ENCODE measurements around the gene NUS1.
"Not testable (repeated sequence)": the region's sequence is repeated elsewhere in the genome, so short reads cannot be mapped to it uniquely, and the experiment has no call there.

The NUS1 gene

GRCh38 chr6:117728626-117729025 lies 53.4 kb downstream of the NUS1 start:
- H3K4me3 ChIP-seq (ENCODE audit: low read depth in 1 of 2, low read length in 1 of 2), result no peak overlapping the region
- no peak for TF ChIP-seq CTCF (IDR thresholded peaks at IDR 0.05)
- H3K27me3 ChIP-seq, result no peaks in the 10 kb centered on the region
- no peak overlapping the region for H3K27ac ChIP-seq
- H3K4me1 ChIP-seq (ENCODE audit: control insufficient read depth in 1 of 2, insufficient read depth in 1 of 2, low read depth in 1 of 2, low read length in 1 of 2), result no peaks in the 10 kb centered on the region
- no peaks in the 10 kb centered on the region for H3K36me3 ChIP-seq
- H3K9me3 ChIP-seq, result no peaks in the 10 kb centered on the region

- no peak for TF ChIP-seq CTCF (IDR thresholded peaks at IDR 0.05)
- Histone ChIP-seq H3K27me3 (no peaks in the 10 kb centered on the region), H3K4me1 (ENCODE audit: control insufficient read depth in 1 of 2, insufficient read depth in 1 of 2, low read depth in 1 of 2, low read length in 1 of 2) (no peaks in the 10 kb centered on the region), H3K4me3 (ENCODE audit: low read depth in 1 of 2, low read length in 1 of 2) (no peak overlapping the region), H3K36me3 (no peaks in the 10 kb centered on the region), H3K27ac (no peak overlapping the region), H3K9me3 (no peaks in the 10 kb centered on the region)
Measured at GRCh38 chr6:117729613-117730012, 54.3 kb downstream of the NUS1 start.

GRCh38 chr6:117733341-117733740 lies 58.1 kb downstream of the NUS1 start:
- TF ChIP-seq CTCF (IDR thresholded peaks at IDR 0.05), result no peak
- Histone ChIP-seq H3K4me3 (ENCODE audit: low read depth in 1 of 2, low read length in 1 of 2) (no peak overlapping the region), H3K36me3 (no peaks in the 10 kb centered on the region), H3K27ac (no peak overlapping the region), H3K9me3 (no peaks in the 10 kb centered on the region), H3K27me3 (no peaks in the 10 kb centered on the region), H3K4me1 (ENCODE audit: control insufficient read depth in 1 of 2, insufficient read depth in 1 of 2, low read depth in 1 of 2, low read length in 1 of 2) (no peaks in the 10 kb centered on the region)

GRCh38 chr6:117739869-117740268 lies 64.6 kb downstream of the NUS1 start:
- Histone ChIP-seq H3K27ac (no peak overlapping the region), H3K4me1 (ENCODE audit: control insufficient read depth in 1 of 2, insufficient read depth in 1 of 2, low read depth in 1 of 2, low read length in 1 of 2) (no peaks in the 10 kb centered on the region), H3K36me3 (no peaks in the 10 kb centered on the region), H3K4me3 (ENCODE audit: low read depth in 1 of 2, low read length in 1 of 2) (no peak overlapping the region), H3K27me3 (no peaks in the 10 kb centered on the region), H3K9me3 (no peaks in the 10 kb centered on the region)
- no peak for TF ChIP-seq CTCF (IDR thresholded peaks at IDR 0.05)

- H3K27ac ChIP-seq, result no peak overlapping the region
- no peaks in the 10 kb centered on the region for H3K36me3 ChIP-seq
- no peak for TF ChIP-seq CTCF (IDR thresholded peaks at IDR 0.05)
- no peaks in the 10 kb centered on the region for H3K4me1 ChIP-seq (ENCODE audit: control insufficient read depth in 1 of 2, insufficient read depth in 1 of 2, low read depth in 1 of 2, low read length in 1 of 2)
- H3K4me3 ChIP-seq (ENCODE audit: low read depth in 1 of 2, low read length in 1 of 2), result no peak overlapping the region
- no peaks in the 10 kb centered on the region for H3K27me3 ChIP-seq
- H3K9me3 ChIP-seq, result no peaks in the 10 kb centered on the region
Measured at GRCh38 chr6:117740605-117741004, 65.3 kb downstream of the NUS1 start.

GRCh38 chr6:117750675-117751074 lies 75.4 kb downstream of the NUS1 start:
- not testable (repeated sequence) for H3K27ac ChIP-seq; H3K36me3 ChIP-seq; H3K27me3 ChIP-seq; H3K4me1 ChIP-seq (ENCODE audit: control insufficient read depth in 1 of 2, insufficient read depth in 1 of 2, low read depth in 1 of 2, low read length in 1 of 2); H3K4me3 ChIP-seq (ENCODE audit: low read depth in 1 of 2, low read length in 1 of 2); H3K9me3 ChIP-seq
